A673 (cell line): ENCODE data around the gene ZNF546. TPM values are rescaled to one million over a fixed set of nuclear protein-coding genes. Genes with fewer than 3 reads are reported as not detected.

ENCODE experiments used
- BruUV-seq: library from RNA; stranded (reverse); fragments of 400-500 nt; replicated peaks from 2 replicates; lab custom pipeline; 2021; lab: Mats Ljungman, UMichigan
- CTCF ChIA-PET: fragments of 300-600 bp; sonication (Branson Sonifier 250); formaldehyde crosslinking; loops from one replicate; lab custom pipeline; 2022; ENCODE audit warnings: antibody characterized with exemption; lab: Charles Lee
- POLR2A ChIA-PET: fragments of 300-600 bp; sonication (Branson Sonifier 250); formaldehyde crosslinking; loops from one replicate; lab custom pipeline; 2022; ENCODE audit warnings: antibody characterized with exemption; ENCODE audit not compliant: low non-redundant PET; lab: Charles Lee
- DNase-seq: peaks from one replicate; pipeline ENCODE4 v3.0.0-alpha.2; 2015; ENCODE audit warnings: low spot score
- H3K27ac ChIP-seq: fragments of 200-600 bp; sonication (generic); 2 replicates; pipeline ENCODE4 v1.5.1; 2016; ENCODE audit warnings: mixed run types, low read depth, mild to moderate bottlenecking, mixed read lengths, antibody characterized with exemption, low read length; ENCODE audit not compliant: poor library complexity, severe bottlenecking
- H3K27me3 ChIP-seq: fragments of 200-600 bp; sonication (generic); replicated peaks from 2 replicates; pipeline ENCODE4 v1.6.1; 2017; ENCODE audit warnings: mixed run types, low read depth, mild to moderate bottlenecking, mixed read lengths, antibody characterized with exemption, low read length; ENCODE audit not compliant: insufficient read depth, poor library complexity
- H3K36me3 ChIP-seq: fragments of 200-600 bp; sonication (generic); 2 replicates; pipeline ENCODE4 v1.6.1; 2016; ENCODE audit warnings: mixed run types, mild to moderate bottlenecking, mixed read lengths, antibody characterized with exemption, low read length; ENCODE audit not compliant: insufficient read depth, poor library complexity, severe bottlenecking
- H3K4me1 ChIP-seq: fragments of 200-600 bp; sonication (generic); 2 replicates; pipeline ENCODE4 v1.6.1; 2017; ENCODE audit warnings: mixed run types, mild to moderate bottlenecking, mixed read lengths, antibody characterized with exemption, low read length; ENCODE audit not compliant: insufficient read depth, poor library complexity, severe bottlenecking
- H3K4me3 ChIP-seq: fragments of 200-600 bp; sonication (generic); 2 replicates; pipeline ENCODE4 v1.5.1; 2016; ENCODE audit warnings: low read depth, mixed run types, mild to moderate bottlenecking, mixed read lengths, low read length; ENCODE audit not compliant: poor library complexity, severe bottlenecking
- H3K9me3 ChIP-seq: fragments of 200-600 bp; sonication (generic); 2 replicates; pipeline ENCODE4 v1.6.1; 2016; ENCODE audit warnings: mixed run types, low read depth, mild to moderate bottlenecking, mixed read lengths, antibody characterized with exemption, low read length; ENCODE audit not compliant: poor library complexity, severe bottlenecking
- EZH2 ChIP-seq: fragments of 200-600 bp; sonication (generic); IDR thresholded peaks from 2 replicates; pipeline ENCODE4 v1.6.1; 2017; ENCODE audit warnings: borderline replicate concordance, low read depth, mild to moderate bottlenecking, mixed read lengths, antibody characterized with exemption, low read length; ENCODE audit not compliant: poor library complexity, severe bottlenecking
- intact Hi-C: fragments of 100-400 bp; cut with micrococcal nuclease; formaldehyde crosslinking; loops from one replicate; pipeline ENCODE4 v1.10.0; 2022; ENCODE audit not compliant: unreplicated experiment
- total RNA-seq: library from RNA; stranded (reverse); gene quantifications from 2 replicates; pipeline ENCODE4 v1.2.3, GENCODE V29; 2021
- TF ChIP-seq, protein P1 (sequence below): fragments of 300-800, 200-600 bp; sonication (generic); conservative IDR thresholded peaks from 2 replicates; pipeline ENCODE4 v1.5.1; 2017; ENCODE audit warnings: low read depth, mild to moderate bottlenecking, antibody characterized with exemption, low read length, moderate library complexity, mixed read lengths

ZNF546 gene
- total RNA-seq, 1 experiment from 2014 or later = 5.5 TPM

DNA sequence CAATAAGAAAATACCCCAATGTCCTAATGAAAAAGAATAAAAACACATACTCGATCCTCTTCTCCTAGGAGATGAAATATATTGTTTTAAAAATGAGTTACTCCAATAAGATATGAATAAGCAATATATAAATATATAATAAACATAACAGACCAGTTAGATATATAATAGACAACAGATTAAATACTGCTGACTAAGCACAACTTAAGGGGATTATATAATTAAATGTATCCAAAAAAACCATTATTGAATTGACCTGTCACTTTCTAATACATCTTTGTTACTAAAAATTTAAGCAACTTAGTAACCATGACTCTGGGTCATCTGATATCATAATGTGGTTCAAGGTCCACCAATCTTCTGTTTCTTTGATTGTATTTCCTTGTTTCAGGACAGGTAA is 73.2 kb downstream of the ZNF546 start:
- no TSS peak for BruUV-seq
- Histone ChIP-seq H3K4me1 (peaks cover 4% of the 10 kb centered on the region), H3K9me3 (peaks cover 35% of the 10 kb centered on the region), H3K36me3 (peaks cover 15% of the 10 kb centered on the region), H3K27ac (no peak overlapping the region), H3K27me3 (no peaks in the 10 kb centered on the region), H3K4me3 (no peak overlapping the region)
- ChIA-PET CTCF (no interaction called here), POLR2A (no interaction called here)
- no peak for DNase-seq
- intact Hi-C loops = no loop called here
- TF ChIP-seq, protein P1, sequence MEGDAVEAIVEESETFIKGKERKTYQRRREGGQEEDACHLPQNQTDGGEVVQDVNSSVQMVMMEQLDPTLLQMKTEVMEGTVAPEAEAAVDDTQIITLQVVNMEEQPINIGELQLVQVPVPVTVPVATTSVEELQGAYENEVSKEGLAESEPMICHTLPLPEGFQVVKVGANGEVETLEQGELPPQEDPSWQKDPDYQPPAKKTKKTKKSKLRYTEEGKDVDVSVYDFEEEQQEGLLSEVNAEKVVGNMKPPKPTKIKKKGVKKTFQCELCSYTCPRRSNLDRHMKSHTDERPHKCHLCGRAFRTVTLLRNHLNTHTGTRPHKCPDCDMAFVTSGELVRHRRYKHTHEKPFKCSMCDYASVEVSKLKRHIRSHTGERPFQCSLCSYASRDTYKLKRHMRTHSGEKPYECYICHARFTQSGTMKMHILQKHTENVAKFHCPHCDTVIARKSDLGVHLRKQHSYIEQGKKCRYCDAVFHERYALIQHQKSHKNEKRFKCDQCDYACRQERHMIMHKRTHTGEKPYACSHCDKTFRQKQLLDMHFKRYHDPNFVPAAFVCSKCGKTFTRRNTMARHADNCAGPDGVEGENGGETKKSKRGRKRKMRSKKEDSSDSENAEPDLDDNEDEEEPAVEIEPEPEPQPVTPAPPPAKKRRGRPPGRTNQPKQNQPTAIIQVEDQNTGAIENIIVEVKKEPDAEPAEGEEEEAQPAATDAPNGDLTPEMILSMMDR = no peak
- TF ChIP-seq EZH2 = no peak

Other genes starting within 250 kb of the ZNF546 start
- gene LEUTX, start 218.2 kb upstream of the ZNF546 start, total RNA-seq = not detected in 2 replicates
- 16.0 and 19.0 TPM in 2 replicates for gene DYRK1B, start 162.9 kb upstream of the ZNF546 start, total RNA-seq
- 573 and 581 TPM in 2 replicates for gene FBL, start 150.7 kb upstream of the ZNF546 start, total RNA-seq
- gene FCGBP, start 62.4 kb upstream of the ZNF546 start, total RNA-seq = 8.7 and 12.2 TPM in 2 replicates
- 268 and 291 TPM in 2 replicates for gene PSMC4, start 25.9 kb upstream of the ZNF546 start, total RNA-seq
- 20.0 and 23.7 TPM in 2 replicates for gene ZNF780B, start 59.2 kb downstream of the ZNF546 start, total RNA-seq
- gene ZNF780A, start 93.9 kb downstream of the ZNF546 start, total RNA-seq = 15.9 and 17.5 TPM in 2 replicates
- 17.8 and 21.7 TPM in 2 replicates for gene MAP3K10, start 194.4 kb downstream of the ZNF546 start, total RNA-seq
- not detected in 2 replicates for gene TTC9B, start 221.3 kb downstream of the ZNF546 start, total RNA-seq
- 0.45 TPM in 1 of 2 replicates, not detected in the other for gene CCNP, start 229.6 kb downstream of the ZNF546 start, total RNA-seq